K562 (cell line): ENCODE data around the gene ZNF275. TPM values are rescaled to one million over a fixed set of nuclear protein-coding genes. Genes with fewer than 3 reads are reported as not detected.

ENCODE experiments used
- MGA ChIP-seq: fragments of 450-650 bp; IDR thresholded peaks from 2 replicates; pipeline ENCODE4 v1.6.1; 2016; ENCODE audit warnings: mild to moderate bottlenecking, moderate library complexity
- TARDBP ChIP-seq: fragments of 450-650 bp; IDR thresholded peaks from 2 replicates; pipeline ENCODE4 v1.6.1; 2016
- ZBTB9 ChIP-seq: fragments of 450-650 bp; formaldehyde crosslinking; IDR thresholded peaks from 2 replicates; pipeline ENCODE4 v1.4.0; 2020; ENCODE audit warnings: mild to moderate bottlenecking, moderate library complexity
- ZHX1 ChIP-seq: fragments of 150-350 bp; conservative IDR thresholded peaks from 2 replicates; pipeline ENCODE4 v1.6.1; 2014; ENCODE audit warnings: low read length
- polyA plus RNA-seq, 8 experiments: library from polyadenylated mRNA; depleted of rRNA in 4 of 8; stranded (reverse) in 5 of 8; unstranded in 3 of 8; fragments of >200 nt; fragmentation: Nextera tagmentation in 2 of 8; fragmentation: Illumina TruSeq in 1 of 8; extraction: Ambion mirVana in 2 of 8; extraction: Trizol in 1 of 8; gene quantifications; 2 replicates each; pipeline versions ENCODE4 v1.2.1 to v1.2.3, GENCODE V29; 2011 to 2014; ENCODE audit warnings: inconsistent platforms in 1 of 8, missing spikeins in 1 of 8
- total RNA-seq, 7 experiments: library from RNA; depleted of rRNA in 6 of 7; stranded (reverse); fragments of >200 nt in 6 of 7; fragmentation: Illumina TruSeq in 2 of 7; extraction: Trizol in 2 of 7; gene quantifications; 2 replicates each; pipeline versions ENCODE4 v1.2.1 to v1.2.3, GENCODE V29; 2011 to 2021; ENCODE audit warnings: low replicate concordance in 1 of 7

The ZNF275 gene
- total and polyA plus RNA-seq, 9 of the 15 experiments (the other 6 are each of a cell fraction or from before 2014, with no cell fraction given): 2.1 to 19.1 (median 12.0) TPM

- TF ChIP-seq ZHX1: no peak
- TF ChIP-seq ZBTB9: no peak
- no peak for TF ChIP-seq MGA
- TF ChIP-seq TARDBP: no peak
Measured at GRCh38 chrX:153299855-153300254, 34.1 kb upstream of the ZNF275 start (continued).
